Measurements from ENCODE around the gene RBM20. TPM values are rescaled to one million over a fixed set of nuclear protein-coding genes. Genes with fewer than 3 reads are reported as not detected.
A peak's percentile ranks its signal among the peaks of the same experiment; 100 is the strongest.
"Not testable (repeated sequence)": the region's sequence is repeated elsewhere in the genome, so short reads cannot be mapped to it uniquely, and the experiment has no call there.

RBM20 gene
- total and polyA plus RNA-seq, 5 experiments from 2014 or later, result 0.20 to 0.93 (median 0.49) TPM

GRCh38 chr10:110631934-110632333, 12.2 kb upstream of the RBM20 start:
- peaks cover 0 to 2% (median 0%) of the 10 kb centered on the region in 3 donors for H3K36me3 Mint-ChIP-seq
- POLR2A ChIA-PET, result no interaction called here
- H3K27ac Mint-ChIP-seq, result no peak overlapping the region
- H3K27me3 Mint-ChIP-seq, result peaks cover 0 to 6% (median 0%) of the 10 kb centered on the region in 5 donors
- DNase-seq (no peak), ATAC-seq (no peak)
- no peaks in the 10 kb centered on the region for H3K4me1 Mint-ChIP-seq
- peaks cover 0 to 11% (median 3%) of the 10 kb centered on the region in 9 donors for H3K9me3 Mint-ChIP-seq
- no peak overlapping the region for H3K4me3 Mint-ChIP-seq

- no peak for ATAC-seq
- POLR2A ChIA-PET, result no interaction called here
Measured at GRCh38 chr10:110632591-110633215, 11.4 kb upstream of the RBM20 start.

GRCh38 chr10:110634527-110635209, 9.5 kb upstream of the RBM20 start:
- no peaks in the 10 kb centered on the region for H3K36me3 Mint-ChIP-seq
- no peak overlapping the region for H3K4me3 Mint-ChIP-seq
- no peaks in the 10 kb centered on the region for H3K9me3 Mint-ChIP-seq
- H3K27me3 Mint-ChIP-seq, result peaks cover 0 to 22% (median 13%) of the 10 kb centered on the region in 5 donors
- no peaks in the 10 kb centered on the region for H3K4me1 Mint-ChIP-seq
- H3K27ac Mint-ChIP-seq, result no peak overlapping the region
- ATAC-seq (no peak), DNase-seq (no peak)
- POLR2A ChIA-PET, result no interaction called here

More at GRCh38 chr10:110632591-110633215, 11.4 kb upstream of the RBM20 start:
- Mint-ChIP-seq H3K27me3 (peaks cover 0 to 11% (median 4%) of the 10 kb centered on the region in 5 donors), H3K9me3 (peaks cover 0 to 11% (median 3%) of the 10 kb centered on the region in 9 donors), H3K4me3 (no peak overlapping the region), H3K27ac (no peak overlapping the region), H3K4me1 (no peaks in the 10 kb centered on the region), H3K36me3 (peaks cover 0 to 2% (median 0%) of the 10 kb centered on the region in 3 donors)
- DNase-seq, result no peak

- Mint-ChIP-seq H3K4me3 (no peak overlapping the region), H3K36me3 (no peaks in the 10 kb centered on the region), H3K27me3 (peaks cover 2 to 41% (median 20%) of the 10 kb centered on the region in 5 donors), H3K27ac (no peak overlapping the region), H3K4me1 (peaks cover 3 to 11% (median 9%) of the 10 kb centered on the region in 4 donors), H3K9me3 (no peaks in the 10 kb centered on the region)
- DNase-seq (no peak), ATAC-seq (no peak)
- POLR2A ChIA-PET, result no interaction called here
Measured at GRCh38 chr10:110636572-110636931, 7.6 kb upstream of the RBM20 start.

- H3K27me3 Mint-ChIP-seq, result peaks cover 3 to 46% (median 23%) of the 10 kb centered on the region in 5 donors
- POLR2A ChIA-PET, result no interaction called here
- H3K9me3 Mint-ChIP-seq, result no peaks in the 10 kb centered on the region
- ATAC-seq (no peak), DNase-seq (no peak)
- H3K27ac Mint-ChIP-seq, result no peak overlapping the region
- peaks cover 3 to 16% (median 12%) of the 10 kb centered on the region in 4 donors for H3K4me1 Mint-ChIP-seq
- H3K4me3 Mint-ChIP-seq, result peak overlapping the region in 1 of 10 donors; percentile 47
- no peaks in the 10 kb centered on the region for H3K36me3 Mint-ChIP-seq
Measured at GRCh38 chr10:110636932-110637557, 7.1 kb upstream of the RBM20 start.

GRCh38 chr10:110637558-110638053, 6.5 kb upstream of the RBM20 start:
- POLR2A ChIA-PET, result no interaction called here
- no peak for DNase-seq
- Mint-ChIP-seq H3K9me3 (no peaks in the 10 kb centered on the region), H3K4me1 (peaks cover 3 to 20% (median 15%) of the 10 kb centered on the region in 4 donors), H3K36me3 (no peaks in the 10 kb centered on the region), H3K27me3 (peaks cover 8 to 52% (median 28%) of the 10 kb centered on the region in 5 donors), H3K4me3 (no peak overlapping the region), H3K27ac (no peak overlapping the region)
- no peak for ATAC-seq

- no peaks in the 10 kb centered on the region for H3K36me3 Mint-ChIP-seq
- H3K4me3 Mint-ChIP-seq, result no peak overlapping the region
- DNase-seq, result no peak
- H3K9me3 Mint-ChIP-seq, result no peaks in the 10 kb centered on the region
- no peak overlapping the region for H3K27ac Mint-ChIP-seq
- no peak for ATAC-seq
- peaks cover 12 to 59% (median 35%) of the 10 kb centered on the region in 5 donors for H3K27me3 Mint-ChIP-seq
- peaks cover 8 to 27% (median 21%) of the 10 kb centered on the region in 4 donors for H3K4me1 Mint-ChIP-seq
- POLR2A ChIA-PET, result no interaction called here
Measured at GRCh38 chr10:110638319-110638718, 5.8 kb upstream of the RBM20 start.

GRCh38 chr10:110639046-110639445, 5.1 kb upstream of the RBM20 start:
- DNase-seq, POLR2A ChIA-PET, H3K9me3 Mint-ChIP-seq, H3K4me3 Mint-ChIP-seq, H3K27ac Mint-ChIP-seq, ATAC-seq, H3K36me3 Mint-ChIP-seq: not testable (repeated sequence)
- peaks cover 13 to 62% (median 37%) of the 10 kb centered on the region in 5 donors for H3K27me3 Mint-ChIP-seq
- H3K4me1 Mint-ChIP-seq, result peaks cover 8 to 29% (median 23%) of the 10 kb centered on the region in 4 donors

- H3K36me3 Mint-ChIP-seq, H3K9me3 Mint-ChIP-seq, H3K4me3 Mint-ChIP-seq, ATAC-seq, POLR2A ChIA-PET, DNase-seq: not testable (repeated sequence)
- Mint-ChIP-seq H3K27ac (peak overlapping the region in 1 of 10 donors; percentile 47), H3K27me3 (peaks cover 17 to 67% (median 42%) of the 10 kb centered on the region in 5 donors), H3K4me1 (peaks cover 10 to 32% (median 25%) of the 10 kb centered on the region in 4 donors)
Measured at GRCh38 chr10:110639858-110640257, 4.3 kb upstream of the RBM20 start.

- Mint-ChIP-seq H3K4me1 (peaks cover 10 to 35% (median 26%) of the 10 kb centered on the region in 4 donors), H3K27ac (peak overlapping the region in 1 of 10 donors; percentile 19), H3K4me3 (peak overlapping the region in 3 of 10 donors; percentile 7 to 34 (median 32)), H3K36me3 (no peaks in the 10 kb centered on the region), H3K9me3 (no peaks in the 10 kb centered on the region), H3K27me3 (peaks cover 26 to 78% (median 48%) of the 10 kb centered on the region in 5 donors)
- POLR2A ChIA-PET, result no interaction called here
- DNase-seq (peak in 2 of 10 donors; percentile 12 to 18), ATAC-seq (peak in 1 of 2 donors; percentile 70)
Measured at GRCh38 chr10:110641256-110641655, 2.9 kb upstream of the RBM20 start.

- no peak for DNase-seq
- H3K9me3 Mint-ChIP-seq, result no peaks in the 10 kb centered on the region
- ATAC-seq, result no peak
- no peaks in the 10 kb centered on the region for H3K36me3 Mint-ChIP-seq
- peak overlapping the region; percentile 59 to 86 (median 78) for H3K4me3 Mint-ChIP-seq
- peaks cover 32 to 78% (median 54%) of the 10 kb centered on the region in 5 donors for H3K27me3 Mint-ChIP-seq
- POLR2A ChIA-PET, result no interaction called here
- H3K4me1 Mint-ChIP-seq, result peaks cover 10 to 35% (median 26%) of the 10 kb centered on the region in 4 donors
- peak overlapping the region in 1 of 10 donors; percentile 77 for H3K27ac Mint-ChIP-seq
Measured at GRCh38 chr10:110642204-110643034, 1.7 kb upstream of the RBM20 start.

GRCh38 chr10:110643035-110643652, 992 bp upstream of the RBM20 start:
- Mint-ChIP-seq H3K4me1 (peaks cover 10 to 35% (median 26%) of the 10 kb centered on the region in 4 donors), H3K9me3 (no peaks in the 10 kb centered on the region), H3K27ac (no peak overlapping the region), H3K4me3 (peak overlapping the region; percentile 59 to 86 (median 84)), H3K27me3 (peaks cover 26 to 74% (median 50%) of the 10 kb centered on the region in 5 donors), H3K36me3 (no peaks in the 10 kb centered on the region)
- ATAC-seq, result peak in 1 of 2 donors; percentile 37
- POLR2A ChIA-PET, result interaction anchor here (1.2 kb wide), 1 partner anchor 12 kb away, joined by 3 read pairs; no protein-coding TSS in a partner anchor
- DNase-seq, result no peak

All from naive thymus-derived CD8-positive, alpha-beta T cell (primary cell).